NCI-H128 (cell line): ENCODE measurements around the gene SOHLH2.

Experiments
- DNase-seq: peaks from one replicate; lab custom pipeline; 2025; ENCODE audit not compliant: unreplicated experiment; lab: John Stamatoyannopoulos, UW

The SOHLH2 gene

DNA sequence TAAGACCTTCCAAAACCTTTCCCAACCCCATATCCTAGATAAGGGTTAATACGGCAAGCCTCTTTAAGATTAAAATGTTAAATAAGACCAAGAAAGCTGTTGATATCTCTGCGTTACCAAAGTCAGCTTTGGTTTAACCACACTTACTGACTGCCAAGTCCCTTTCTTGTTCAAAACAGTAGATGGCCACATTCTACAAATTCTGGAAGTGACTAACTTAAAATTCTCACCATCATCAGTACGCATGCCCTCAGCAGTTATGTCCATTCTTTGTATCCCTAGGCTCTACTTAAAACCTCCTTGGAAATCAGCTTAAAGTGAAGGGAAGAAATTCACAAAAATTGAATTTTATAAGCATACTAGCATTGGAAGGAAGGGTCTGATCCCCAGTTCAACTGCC is 23.6 kb downstream of the SOHLH2 start:
- no peak for DNase-seq

DNA sequence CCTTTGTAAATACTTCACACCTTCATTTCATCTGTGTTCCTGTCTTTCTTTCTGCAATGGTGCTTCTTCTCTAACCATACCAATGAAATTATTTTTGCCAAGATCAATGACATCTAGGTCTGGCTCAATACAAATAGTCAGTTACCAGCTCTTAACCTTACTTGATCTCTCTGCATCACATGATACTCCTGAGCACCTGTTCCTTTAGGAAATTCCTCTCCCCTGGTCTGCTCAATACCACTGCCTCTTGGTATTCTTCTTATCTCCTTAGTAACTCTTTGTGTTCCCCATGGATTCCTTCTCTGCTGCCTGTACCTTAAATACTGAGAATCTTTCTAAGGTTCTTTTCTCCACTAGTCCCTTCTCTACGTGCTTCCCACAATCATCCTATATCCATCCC is 25.9 kb downstream of the SOHLH2 start:
- DNase-seq, result no peak

DNA sequence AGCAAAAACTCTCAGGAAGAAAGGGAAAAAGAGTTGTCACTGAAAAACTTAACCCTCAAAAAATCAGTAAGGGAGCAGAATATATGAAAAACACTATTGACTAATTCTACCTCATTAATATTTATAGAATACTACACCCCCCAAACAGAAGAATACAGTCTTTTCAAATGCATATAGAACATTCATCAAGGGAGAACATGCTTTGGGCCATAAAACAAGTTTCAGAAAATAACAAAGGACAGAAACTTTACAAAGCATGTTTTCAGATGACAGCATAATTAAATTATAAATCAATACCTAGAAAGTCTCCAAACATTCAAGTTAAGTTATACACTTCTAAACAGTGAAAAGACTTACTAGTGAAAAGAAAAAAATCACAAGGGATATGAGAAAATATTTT is 30.5 kb downstream of the SOHLH2 start:
- DNase-seq, result no peak

DNA sequence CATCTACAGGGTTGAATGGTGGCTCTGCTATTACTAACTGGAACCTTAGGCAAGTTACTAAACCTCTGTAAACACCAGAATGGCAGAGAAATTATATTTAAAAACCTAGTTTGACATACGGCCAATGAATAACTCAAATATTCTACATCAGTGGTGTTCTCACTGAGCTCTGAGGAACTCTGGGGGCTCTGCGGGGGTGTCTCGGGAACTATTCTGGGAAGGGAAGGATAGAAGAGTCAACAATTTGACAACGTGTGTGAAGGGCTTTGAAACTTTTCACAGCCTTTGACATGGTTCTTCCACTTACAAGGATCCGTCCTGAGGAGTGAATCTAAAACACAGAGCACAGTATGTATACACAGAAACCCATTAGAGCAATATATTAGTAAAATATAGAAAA is 38.7 kb downstream of the SOHLH2 start:
- no peak for DNase-seq

DNA sequence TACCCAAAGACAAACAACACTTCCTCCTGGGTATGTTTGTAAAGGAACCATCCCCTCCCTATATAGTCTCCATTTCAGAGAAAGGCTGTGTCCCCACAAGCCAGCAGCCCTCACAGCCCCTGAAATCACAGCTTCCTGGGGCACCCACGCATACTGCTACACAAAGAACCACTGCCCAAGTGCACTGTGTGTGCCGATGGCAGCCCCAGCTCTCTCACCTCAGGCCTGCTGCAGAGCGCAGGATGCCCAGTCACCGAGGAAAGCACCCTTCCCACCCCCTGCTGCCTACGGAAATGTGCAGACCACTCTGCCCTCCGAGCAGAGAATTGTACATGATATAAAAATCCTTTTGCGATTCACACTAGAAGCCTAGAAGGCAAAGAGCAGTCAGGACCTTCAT is 39.4 kb downstream of the SOHLH2 start:
- DNase-seq, result no peak

DNA sequence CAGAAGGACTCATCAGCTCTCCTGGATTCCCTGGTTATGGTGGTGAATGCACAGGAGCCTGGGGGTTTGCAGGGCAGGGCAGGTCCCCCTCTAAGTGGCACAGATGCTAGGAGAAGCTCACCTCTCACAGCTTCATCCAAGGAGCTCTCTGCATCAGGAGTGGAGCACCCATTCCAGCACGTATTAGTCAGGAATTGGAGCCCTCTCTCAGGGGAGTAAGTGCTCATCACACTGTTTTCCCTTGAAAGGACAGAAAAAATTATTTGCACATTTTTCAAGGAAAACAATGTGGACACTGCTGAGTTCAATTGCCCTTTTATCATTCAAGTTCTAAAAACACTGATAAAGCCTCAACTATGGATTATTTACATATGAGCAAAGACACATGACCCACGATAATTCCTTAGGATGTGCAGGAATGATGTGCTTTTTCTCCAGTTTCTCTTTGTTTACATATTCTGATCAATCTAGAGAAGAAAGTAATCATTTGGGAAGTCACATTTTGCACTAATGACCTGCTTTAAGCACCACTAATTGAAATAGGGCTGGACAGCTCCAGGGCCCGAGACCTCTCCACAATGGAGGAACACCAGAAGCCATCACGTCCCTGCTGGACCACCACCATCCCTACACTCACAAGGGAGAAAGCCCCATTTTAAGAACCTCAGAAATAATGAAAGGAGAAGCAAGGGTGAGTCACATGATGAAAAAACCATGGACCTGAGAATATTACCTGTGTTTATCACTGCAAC is 40.6 kb downstream of the SOHLH2 start:
- no peak for DNase-seq

DNA sequence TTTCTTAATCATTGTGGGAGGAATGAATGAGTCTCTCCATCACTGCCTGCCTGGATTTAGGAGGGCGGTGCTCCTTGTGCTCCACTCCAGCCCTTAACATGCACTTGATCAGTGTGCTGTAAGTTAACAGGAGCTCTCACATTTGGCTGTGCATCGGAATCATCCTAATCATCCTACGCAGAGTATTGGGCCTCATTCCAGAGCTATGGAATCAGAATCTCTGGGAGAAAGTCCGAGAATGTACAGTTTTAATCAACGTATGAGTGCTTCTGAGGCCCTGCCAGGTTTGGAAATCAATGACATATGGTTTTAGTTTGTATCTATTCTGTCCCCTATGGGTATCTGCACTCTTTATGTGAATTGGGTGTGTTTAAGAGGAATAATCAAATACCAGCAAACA is 48.3 kb downstream of the SOHLH2 start:
- DNase-seq, result no peak

DNA sequence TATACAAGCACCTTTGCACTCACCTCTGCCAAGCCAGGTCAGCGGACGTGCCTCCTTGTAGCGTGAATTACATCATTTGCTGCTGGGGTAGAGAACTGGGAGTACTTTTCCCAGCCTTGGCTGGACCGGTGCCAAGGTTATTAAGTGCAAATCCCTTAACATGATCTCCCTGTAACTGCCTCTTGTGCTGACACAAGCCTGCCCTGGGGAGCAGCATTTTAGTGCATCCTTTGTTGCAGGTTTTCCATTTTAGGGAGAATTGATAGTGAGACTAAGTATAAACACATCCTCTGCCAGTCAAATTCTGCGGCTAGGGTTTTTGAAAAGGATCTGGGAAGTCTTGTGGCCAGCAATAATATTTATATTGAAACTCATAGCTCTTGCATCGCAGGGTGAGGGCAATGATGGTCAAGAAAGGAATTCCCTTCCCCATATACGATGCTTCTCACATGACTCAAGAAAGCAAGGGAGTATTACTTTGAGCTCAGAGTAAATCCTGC is 50.5 kb downstream of the SOHLH2 start:
- DNase-seq, result peak; percentile 93

DNA sequence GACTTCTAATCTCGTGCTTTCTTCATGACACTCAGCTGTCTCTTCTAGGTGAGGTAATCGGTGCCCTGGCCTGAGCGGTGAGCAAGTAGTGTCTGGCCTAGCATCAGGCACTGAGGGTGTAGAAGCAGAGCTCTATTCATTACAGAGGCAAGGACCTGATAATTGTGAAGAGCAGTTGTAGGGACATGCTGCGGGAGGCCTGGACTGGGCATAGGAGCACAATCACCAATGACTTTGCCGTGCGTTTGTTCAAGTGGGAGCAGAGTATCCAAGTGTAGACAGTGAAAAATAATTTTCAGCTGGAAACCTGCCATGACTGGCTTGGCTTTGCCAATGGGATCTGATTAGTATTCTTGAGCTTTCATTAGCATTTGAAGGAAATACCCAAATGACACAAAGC is 51.1 kb downstream of the SOHLH2 start:
- no peak for DNase-seq

DNA sequence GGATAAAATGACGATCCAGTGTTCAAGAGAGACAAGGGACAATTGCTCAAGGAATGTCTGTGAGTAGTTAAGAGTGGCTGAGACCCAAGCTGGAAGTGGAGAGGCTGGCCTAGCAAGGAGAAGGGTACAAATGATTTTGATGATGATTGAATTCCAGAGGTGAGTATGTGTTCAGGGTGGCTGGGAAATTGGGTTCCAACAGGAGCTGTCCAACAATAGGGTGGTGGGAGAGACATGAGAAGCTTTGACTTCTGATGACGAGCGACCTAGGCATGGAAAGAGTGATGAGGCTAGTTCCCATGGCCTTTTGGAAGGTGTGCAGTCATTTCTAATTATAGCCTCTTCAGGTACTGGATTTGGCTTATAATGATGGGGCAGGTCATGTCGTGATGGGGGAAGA is 54.1 kb downstream of the SOHLH2 start:
- DNase-seq, result no peak

DNA sequence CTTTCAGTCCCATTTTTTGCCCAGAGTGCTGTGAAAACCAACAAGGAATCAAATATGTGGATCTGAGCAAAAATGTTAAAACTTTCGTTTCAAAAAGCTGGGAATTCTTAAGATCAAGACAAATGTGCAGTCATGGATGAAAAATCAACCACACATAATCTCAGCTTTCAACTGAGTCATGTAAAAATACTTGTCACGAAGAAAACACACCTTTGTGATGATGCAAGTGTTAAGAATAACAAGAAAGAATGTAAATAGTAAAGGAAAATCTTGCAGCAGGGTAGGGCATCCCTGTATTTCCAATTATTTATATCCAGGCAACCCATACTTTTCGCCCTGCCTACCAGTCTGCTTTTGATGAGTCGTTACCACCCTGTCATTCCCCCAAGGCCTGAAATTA is 55.7 kb downstream of the SOHLH2 start:
- DNase-seq, result no peak

DNA sequence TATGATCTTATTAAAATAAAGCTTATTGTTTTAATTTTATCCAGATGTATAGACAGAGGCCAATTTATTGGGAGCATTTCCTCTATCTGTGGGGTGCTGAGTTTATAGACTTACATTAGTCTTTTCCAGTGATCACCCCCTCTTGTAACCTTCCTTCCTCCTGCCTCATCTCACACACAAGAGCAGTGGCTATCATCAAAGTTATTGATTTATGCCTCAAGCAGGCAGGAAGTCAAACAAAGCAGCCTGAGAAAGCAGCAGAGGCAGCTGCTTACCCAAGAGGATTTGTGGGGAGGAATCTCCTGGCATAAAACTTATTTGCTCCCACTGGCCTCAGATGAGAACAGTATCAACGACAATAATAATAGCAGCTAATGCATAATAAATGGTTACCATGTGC is 56.9 kb downstream of the SOHLH2 start:
- no peak for DNase-seq

DNA sequence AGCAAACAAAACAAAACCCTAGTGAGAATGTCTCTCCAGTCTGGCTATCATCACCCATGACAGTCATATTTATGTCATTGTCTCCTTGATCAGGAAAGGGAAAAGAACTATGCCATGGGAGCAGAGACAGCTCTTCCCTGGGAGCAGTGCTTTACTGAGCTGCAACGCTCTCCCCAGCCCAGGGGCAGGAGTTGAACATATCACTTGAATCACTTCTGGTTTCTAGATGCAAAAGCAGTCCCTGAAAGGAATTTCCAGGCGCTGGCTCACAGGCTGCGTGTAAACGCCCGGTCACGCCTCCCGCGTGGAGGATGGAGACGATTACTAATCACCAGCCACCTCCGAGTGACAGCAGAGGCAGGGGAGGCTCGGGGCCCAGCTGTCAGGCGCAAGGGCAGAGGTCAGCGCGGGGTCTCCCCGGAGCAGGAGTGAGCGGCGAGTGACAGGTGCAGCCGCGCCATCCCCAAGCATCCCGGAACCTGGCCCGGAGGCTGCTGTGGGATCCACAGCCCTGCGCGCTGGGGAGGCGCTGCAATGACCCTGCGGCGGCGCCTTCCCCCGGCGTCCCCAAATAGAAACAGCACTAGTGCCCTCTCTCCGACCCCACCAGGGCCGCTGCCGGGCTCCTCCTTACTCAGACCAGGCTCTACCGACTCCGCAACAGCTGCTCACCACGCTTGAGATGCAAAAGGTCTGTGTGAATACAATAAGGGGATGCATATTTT is 59.6 kb downstream of the SOHLH2 start:
- no peak for DNase-seq

DNA sequence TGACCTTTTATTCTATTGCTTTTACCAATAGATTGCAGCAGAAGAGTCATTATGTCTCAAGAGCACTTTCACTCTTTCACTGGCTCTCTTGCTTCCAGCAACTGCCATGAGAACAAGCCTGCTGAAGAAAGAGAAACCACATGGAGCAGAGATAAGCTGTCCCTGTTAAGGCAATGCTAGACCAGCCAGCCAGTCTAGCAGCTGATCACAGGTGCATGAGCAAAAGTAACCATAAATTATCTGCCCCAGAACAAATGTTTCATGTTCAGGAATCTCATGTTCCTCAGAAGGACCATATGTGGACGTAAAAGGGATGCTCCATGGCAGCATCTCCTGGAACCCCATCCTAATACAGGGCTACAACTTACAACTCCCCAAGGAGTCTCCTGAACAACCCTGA is 62.8 kb downstream of the SOHLH2 start:
- DNase-seq, result no peak

DNA sequence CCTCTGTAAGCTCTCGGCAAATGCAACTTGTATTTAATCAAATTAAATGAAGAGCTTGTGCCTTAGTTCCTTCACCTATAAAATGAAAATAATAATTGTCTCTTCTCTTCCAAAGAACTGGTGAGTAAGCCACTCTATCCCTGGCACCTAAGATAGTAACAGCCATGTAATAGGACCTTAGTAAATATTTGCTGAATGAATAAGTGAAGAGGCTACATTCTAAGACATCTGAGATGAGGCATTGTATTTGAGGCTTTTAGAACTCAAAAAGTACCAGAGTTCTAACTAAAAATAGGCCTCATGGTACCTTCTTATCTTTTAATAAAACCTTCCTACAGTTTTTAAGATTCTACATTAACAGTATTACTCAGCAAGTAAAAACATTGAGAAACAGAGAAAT is 65.9 kb downstream of the SOHLH2 start:
- DNase-seq, result no peak

DNA sequence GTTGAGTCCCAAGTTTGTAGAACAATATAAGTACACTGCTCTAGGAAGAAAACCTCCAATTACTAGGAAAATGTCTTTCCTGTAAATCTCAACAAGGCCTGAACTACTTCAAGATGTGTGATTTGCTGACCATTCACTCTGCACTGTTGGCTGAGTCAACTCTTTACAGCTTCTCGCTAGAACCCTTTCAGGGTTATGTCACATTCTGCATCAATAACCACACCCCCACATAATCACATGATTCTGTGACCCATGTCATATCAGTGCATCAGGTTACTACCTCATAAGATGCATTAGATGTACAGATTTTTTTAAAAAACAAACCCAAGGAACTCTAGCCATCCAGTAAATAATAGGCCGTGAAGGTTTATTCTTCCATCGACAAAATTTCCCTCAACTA is 67.0 kb downstream of the SOHLH2 start:
- DNase-seq, result no peak

DNA sequence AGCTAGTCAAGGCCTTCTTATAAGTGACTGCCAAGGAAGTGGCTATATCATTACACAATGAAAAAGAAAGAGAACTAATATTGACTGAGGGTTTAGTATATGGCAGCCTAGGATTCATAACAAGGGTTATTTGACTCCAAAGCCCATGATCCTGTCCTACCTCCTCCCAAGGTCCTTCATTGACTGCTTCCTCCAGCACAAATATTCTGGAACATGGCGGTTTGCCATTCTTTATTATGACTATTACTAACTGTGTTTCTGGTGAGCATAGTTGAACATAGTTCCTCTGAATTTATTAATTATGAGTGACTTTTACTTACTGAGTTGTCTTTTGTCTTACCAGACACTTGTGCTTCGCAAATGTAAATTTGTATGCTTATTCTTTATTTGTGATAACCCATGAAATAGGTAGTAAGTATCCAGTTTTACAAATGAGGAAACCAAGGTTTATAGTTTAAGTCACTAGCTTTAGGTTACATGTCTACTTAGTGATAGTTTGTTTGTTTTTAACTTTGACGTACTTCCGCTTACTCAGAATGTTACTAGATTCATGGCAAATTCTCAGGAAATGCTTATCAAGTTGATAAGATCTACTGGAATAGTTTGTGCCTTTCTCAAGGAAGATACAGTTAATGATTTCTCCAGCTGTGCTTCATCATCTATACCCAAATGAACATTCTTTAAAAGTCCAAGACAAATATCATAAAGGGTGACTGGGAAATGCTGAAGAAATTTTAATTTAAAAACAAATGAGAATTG is 67.7 kb downstream of the SOHLH2 start:
- DNase-seq, result no peak

DNA sequence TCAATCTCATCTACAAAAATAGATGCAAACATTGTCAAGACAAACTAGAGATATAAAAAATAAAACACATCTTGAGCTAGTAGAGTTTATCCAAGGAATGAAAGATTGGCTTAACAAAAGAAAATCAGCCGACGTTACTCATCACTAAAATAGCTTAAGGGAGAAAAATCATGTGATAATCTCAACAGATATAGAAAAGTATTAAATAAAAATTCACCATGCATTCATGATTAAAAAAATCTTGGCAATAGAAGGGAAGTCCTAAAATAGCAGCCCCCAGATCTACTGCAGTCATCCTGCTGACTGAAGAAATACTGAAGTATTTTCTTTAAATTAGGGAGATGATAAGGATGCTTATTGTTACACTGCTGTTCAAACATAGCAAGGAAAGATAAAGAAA is 70.6 kb downstream of the SOHLH2 start:
- DNase-seq, result no peak

DNA sequence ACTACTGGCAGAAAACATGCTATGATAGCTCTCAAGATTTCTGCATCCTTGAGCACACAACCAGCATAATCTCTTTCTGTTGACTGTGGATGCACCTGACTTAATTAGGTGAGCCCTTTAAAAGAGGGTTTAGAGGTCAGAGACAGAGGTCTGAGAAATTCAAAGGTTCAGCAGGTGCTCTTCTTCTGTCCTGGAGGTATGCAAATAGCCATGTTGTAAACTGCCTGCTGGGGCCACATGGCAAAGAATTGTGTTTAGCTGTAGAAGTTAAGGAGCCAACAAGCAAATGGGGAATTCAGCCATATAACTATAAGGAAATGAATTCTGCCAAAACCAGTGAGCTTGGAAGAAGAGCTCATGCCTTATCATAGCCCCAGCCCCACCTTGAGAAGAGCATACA is 71.6 kb downstream of the SOHLH2 start:
- DNase-seq, result no peak

DNA sequence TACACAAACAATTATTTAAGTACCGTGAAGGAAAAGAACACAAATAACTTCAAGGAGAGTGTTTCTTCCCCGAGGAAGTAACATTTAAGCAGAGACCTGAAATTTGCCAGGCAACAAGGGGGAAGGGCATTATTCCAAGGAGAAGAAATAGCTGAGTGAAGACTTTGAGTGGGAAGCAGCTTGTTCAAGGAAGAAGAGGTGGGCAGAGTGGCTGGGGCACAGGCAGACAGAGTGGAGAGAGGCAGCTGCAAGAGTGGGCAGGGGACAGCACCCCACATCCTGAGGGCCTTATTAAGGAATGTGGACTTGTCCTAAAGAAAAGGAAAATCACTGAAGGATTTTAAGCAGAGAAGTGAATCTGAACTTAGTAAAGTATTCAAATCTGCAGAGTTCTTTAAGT is 78.5 kb downstream of the SOHLH2 start:
- DNase-seq, result no peak

DNA sequence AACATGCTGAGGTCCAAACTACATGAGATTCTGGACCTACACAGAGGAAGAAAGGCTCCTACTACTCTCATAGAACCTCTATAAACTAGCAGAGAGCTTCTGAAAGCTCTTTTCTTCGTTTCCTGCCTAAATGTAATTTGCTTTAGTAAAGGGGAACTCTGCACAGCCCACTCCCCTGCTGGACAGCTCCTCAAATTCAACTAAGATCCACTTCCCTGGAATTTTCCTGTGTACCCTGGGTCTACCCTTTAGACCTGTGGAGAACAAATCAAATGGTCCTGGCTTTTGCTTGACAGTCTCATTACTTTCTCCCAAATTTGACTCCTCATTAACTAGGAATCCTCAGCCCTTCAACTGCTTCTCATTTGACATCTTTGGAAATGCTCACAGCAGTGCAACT is 79.7 kb downstream of the SOHLH2 start:
- DNase-seq, result no peak
